ENCODE data around the gene TNFSF13B.
"Not testable (repeated sequence)": the region's sequence is repeated elsewhere in the genome, so short reads cannot be mapped to it uniquely, and the experiment has no call there.

The TNFSF13B gene

GRCh38 chr13:108283110-108283509 lies 13.6 kb downstream of the TNFSF13B start:
- no peak for DNase-seq

- no peak for DNase-seq
Observed at GRCh38 chr13:108288741-108289140, 19.2 kb downstream of the TNFSF13B start.

GRCh38 chr13:108289819-108290218 lies 20.3 kb downstream of the TNFSF13B start:
- no peak for DNase-seq

GRCh38 chr13:108297114-108297513 lies 27.6 kb downstream of the TNFSF13B start:
- DNase-seq = no peak

- no peak for DNase-seq
Observed at GRCh38 chr13:108302279-108302678, 32.8 kb downstream of the TNFSF13B start.

- no peak for DNase-seq
Observed at GRCh38 chr13:108304170-108305016, 34.9 kb downstream of the TNFSF13B start.

GRCh38 chr13:108305655-108306054 lies 36.1 kb downstream of the TNFSF13B start:
- no peak for DNase-seq

GRCh38 chr13:108306860-108307259 lies 37.3 kb downstream of the TNFSF13B start:
- no peak for DNase-seq

- not testable (repeated sequence) for DNase-seq
Observed at GRCh38 chr13:108311596-108311995, 42.1 kb downstream of the TNFSF13B start.

GRCh38 chr13:108313382-108313781 lies 43.9 kb downstream of the TNFSF13B start:
- DNase-seq = no peak

GRCh38 chr13:108315273-108315672 lies 45.8 kb downstream of the TNFSF13B start:
- DNase-seq = no peak

GRCh38 chr13:108315991-108316390 lies 46.5 kb downstream of the TNFSF13B start:
- no peak for DNase-seq

- DNase-seq = no peak
Observed at GRCh38 chr13:108316413-108316812, 46.9 kb downstream of the TNFSF13B start.

GRCh38 chr13:108322206-108322824 lies 52.8 kb downstream of the TNFSF13B start:
- no peak for DNase-seq

GRCh38 chr13:108323031-108323430 lies 53.5 kb downstream of the TNFSF13B start:
- DNase-seq = no peak

- DNase-seq = no peak
Observed at GRCh38 chr13:108325863-108326262, 56.3 kb downstream of the TNFSF13B start.

GRCh38 chr13:108326309-108326708 lies 56.8 kb downstream of the TNFSF13B start:
- no peak for DNase-seq

GRCh38 chr13:108328848-108329247 lies 59.3 kb downstream of the TNFSF13B start:
- no peak for DNase-seq

GRCh38 chr13:108332791-108333190 lies 63.3 kb downstream of the TNFSF13B start:
- DNase-seq = no peak

- DNase-seq = no peak
Observed at GRCh38 chr13:108342369-108343289, 73.1 kb downstream of the TNFSF13B start.

GRCh38 chr13:108345016-108345415 lies 75.5 kb downstream of the TNFSF13B start:
- DNase-seq = no peak

GRCh38 chr13:108346376-108346775 lies 76.9 kb downstream of the TNFSF13B start:
- DNase-seq = no peak

- DNase-seq = no peak
Observed at GRCh38 chr13:108349269-108349668, 79.8 kb downstream of the TNFSF13B start.

Data from activated T-cell treated with anti-CD3 and anti-CD28 coated beads for 4 hours (primary cell).